Smooth muscle cell (in vitro differentiated cells): ENCODE data around the gene TTBK2. TPM values are rescaled to one million over a fixed set of nuclear protein-coding genes. Genes with fewer than 3 reads are reported as not detected.

Experiments
- DNase-seq: peaks from one replicate; lab custom pipeline; 2025; ENCODE audit not compliant: unreplicated experiment; lab: John Stamatoyannopoulos, UW
- H2AFZ ChIP-seq: fragments of 200-600 bp; sonication (generic); 2 replicates; pipeline ENCODE4 v1.6.0; 2016; ENCODE audit warnings: antibody characterized with exemption, low read depth, mild to moderate bottlenecking
- H3F3A ChIP-seq: fragments of 200-600 bp; sonication (generic); 2 replicates; pipeline ENCODE4 v1.6.0; 2017; ENCODE audit warnings: antibody characterized with exemption, low read depth
- H3K27ac ChIP-seq: fragments of 200-600 bp; sonication (generic); 2 replicates; pipeline ENCODE4 v1.5.1; 2016; ENCODE audit warnings: low read depth, mild to moderate bottlenecking
- H3K27me3 ChIP-seq: fragments of 200-600 bp; sonication (generic); 2 replicates; pipeline ENCODE4 v1.6.1; 2016; ENCODE audit warnings: low read depth, mild to moderate bottlenecking
- H3K36me3 ChIP-seq: fragments of 200-600 bp; sonication (generic); 2 replicates; pipeline ENCODE4 v1.5.1; 2016; ENCODE audit warnings: low read depth
- H3K4me1 ChIP-seq: fragments of 200-600 bp; sonication (generic); 2 replicates; pipeline ENCODE4 v1.5.1; 2016; ENCODE audit warnings: low read depth
- H3K4me2 ChIP-seq: fragments of 200-600 bp; sonication (generic); 2 replicates; pipeline ENCODE4 v1.6.0; 2016; ENCODE audit warnings: mild to moderate bottlenecking
- H3K4me3 ChIP-seq: fragments of 200-600 bp; sonication (generic); 2 replicates; pipeline ENCODE4 v1.5.1; 2016; ENCODE audit warnings: mild to moderate bottlenecking
- H3K79me2 ChIP-seq: fragments of 200-600 bp; sonication (generic); 2 replicates; pipeline ENCODE4 v1.6.0; 2016; ENCODE audit warnings: low read depth, mild to moderate bottlenecking
- H3K9ac ChIP-seq: fragments of 200-600 bp; sonication (generic); 2 replicates; pipeline ENCODE4 v1.6.0; 2016; ENCODE audit warnings: low read depth
- H3K9me3 ChIP-seq: fragments of 200-600 bp; sonication (generic); replicated peaks from 2 replicates; pipeline ENCODE4 v1.5.1; 2016; ENCODE audit warnings: low read depth
- H4K20me1 ChIP-seq: fragments of 200-600 bp; sonication (generic); 2 replicates; pipeline ENCODE4 v1.6.0; 2016; ENCODE audit warnings: low read depth
- CTCF ChIP-seq: fragments of 200-600 bp; sonication (generic); IDR thresholded peaks from 2 replicates; pipeline ENCODE4 v1.5.1; 2017; ENCODE audit warnings: borderline replicate concordance, mild to moderate bottlenecking, antibody characterized with exemption; ENCODE audit not compliant: insufficient read depth, poor library complexity, severe bottlenecking
- WGBS: methylation state at CpG from one replicate; pipeline ENCODE4 v1.1.7; 2016; ENCODE audit warnings: low lambda C conversion rate; 5-methylcytosine and 5-hydroxymethylcytosine counted together
- polyA plus RNA-seq: library from polyadenylated mRNA; unstranded; fragments of >200 nt; fragmentation: Nextera tagmentation; extraction: Ambion mirVana; gene quantifications from 2 replicates; pipeline ENCODE4 v1.2.1, GENCODE V29; 2016
- total RNA-seq: library from RNA; depleted of rRNA; stranded (reverse); fragments of >200 nt; gene quantifications from 2 replicates; pipeline ENCODE4 v1.2.3, GENCODE V29; 2014

Gene TTBK2
- total and polyA plus RNA-seq, 2 experiments from 2014 or later, result 6.6 to 11.1 TPM

DNA sequence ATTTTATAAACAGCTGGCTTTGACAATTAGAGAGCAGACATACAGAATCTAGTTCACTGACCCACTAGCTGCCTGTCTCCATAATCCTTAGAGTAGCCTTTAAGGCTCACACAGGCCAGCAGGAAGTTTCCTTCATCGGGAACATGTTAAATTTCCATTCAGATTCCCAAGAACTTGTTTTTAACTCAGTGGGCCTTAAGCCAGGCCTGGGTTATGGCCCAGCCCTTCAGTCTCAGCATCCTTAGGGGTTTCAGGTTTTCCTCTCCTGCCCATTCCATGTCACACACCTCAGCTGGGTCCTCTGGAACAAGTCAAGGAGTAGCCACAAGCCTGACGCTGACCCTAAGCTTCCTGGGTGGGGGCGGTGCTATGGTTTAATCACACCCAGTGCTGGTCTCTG is 198.7 kb downstream of the TTBK2 start:
- Histone ChIP-seq H3K36me3 (peaks cover 16% of the 10 kb centered on the region), H4K20me1 (no peaks in the 10 kb centered on the region), H3K4me3 (no peak overlapping the region), H3K9me3 (no peaks in the 10 kb centered on the region), H3K4me2 (no peak overlapping the region), H2AFZ (no peak overlapping the region), H3F3A (no peaks in the 10 kb centered on the region), H3K9ac (no peak overlapping the region), H3K79me2 (no peaks in the 10 kb centered on the region), H3K4me1 (no peaks in the 10 kb centered on the region), H3K27ac (no peak overlapping the region), H3K27me3 (no peaks in the 10 kb centered on the region)
- WGBS, result 82% methylated on average over 3 of the region's 3 CpGs
- DNase-seq, result no peak
- no peak for TF ChIP-seq CTCF

GRCh38 chr15:42721016-42721415 is 199.6 kb downstream of the TTBK2 start:
- Histone ChIP-seq H3K27ac (no peak overlapping the region), H3F3A (no peaks in the 10 kb centered on the region), H3K27me3 (no peaks in the 10 kb centered on the region), H3K4me1 (no peaks in the 10 kb centered on the region), H3K4me2 (no peak overlapping the region), H3K4me3 (no peak overlapping the region), H3K9me3 (no peaks in the 10 kb centered on the region), H4K20me1 (no peaks in the 10 kb centered on the region), H3K9ac (no peak overlapping the region), H2AFZ (no peak overlapping the region), H3K79me2 (no peaks in the 10 kb centered on the region), H3K36me3 (peaks cover 16% of the 10 kb centered on the region)
- TF ChIP-seq CTCF, result no peak
- no peak for DNase-seq
- 77% methylated on average over 6 of the region's 6 CpGs for WGBS

- Histone ChIP-seq H3K27ac (no peak overlapping the region), H3K4me3 (no peak overlapping the region), H3K36me3 (peaks cover 14% of the 10 kb centered on the region), H3F3A (no peaks in the 10 kb centered on the region), H3K9ac (no peak overlapping the region), H4K20me1 (no peaks in the 10 kb centered on the region), H3K79me2 (no peaks in the 10 kb centered on the region), H3K4me2 (no peak overlapping the region), H3K27me3 (no peaks in the 10 kb centered on the region), H2AFZ (no peak overlapping the region), H3K9me3 (no peaks in the 10 kb centered on the region), H3K4me1 (no peaks in the 10 kb centered on the region)
- no peak for DNase-seq
- TF ChIP-seq CTCF, result no peak
- WGBS, result 96% methylated on average over 3 of the region's 3 CpGs
Measured at GRCh38 chr15:42720071-42720470, 200.5 kb downstream of the TTBK2 start.

- H3K79me2 ChIP-seq, result no peaks in the 10 kb centered on the region
- no peak for DNase-seq
Measured at GRCh38 chr15:42719043-42719442, 201.5 kb downstream of the TTBK2 start.

More at GRCh38 chr15:42719043-42719442, 201.5 kb downstream of the TTBK2 start:
- peaks cover 4% of the 10 kb centered on the region for H3K36me3 ChIP-seq
- no peak for TF ChIP-seq CTCF
- no peaks in the 10 kb centered on the region for H3K9me3 ChIP-seq
- H3K4me1 ChIP-seq, result no peaks in the 10 kb centered on the region
- no peak overlapping the region for H2AFZ ChIP-seq
- 93% methylated on average over 6 of the region's 6 CpGs for WGBS
- H3K4me3 ChIP-seq, result no peak overlapping the region
- no peaks in the 10 kb centered on the region for H3F3A ChIP-seq
- H3K4me2 ChIP-seq, result no peak overlapping the region
- H3K27ac ChIP-seq, result no peak overlapping the region
- H3K9ac ChIP-seq, result no peak overlapping the region
- no peaks in the 10 kb centered on the region for H3K27me3 ChIP-seq
- no peaks in the 10 kb centered on the region for H4K20me1 ChIP-seq
